Fibroblast of peridontal ligament (primary cell): ENCODE measurements around the gene MICOS13.

Experiments
- DNase-seq: peaks from one replicate; pipeline ENCODE4 v3.0.0-alpha.2; 2010; ENCODE audit errors: extremely low read depth

The MICOS13 gene

GRCh38 chr19:5667751-5668271 lies 12.5 kb downstream of the MICOS13 start:
- DNase-seq: no peak

- DNase-seq: no peak
These were observed 13.2 kb downstream of the MICOS13 start for GRCh38 chr19:5666921-5667610.

- peak; percentile 63 for DNase-seq
These were observed 14.4 kb downstream of the MICOS13 start for GRCh38 chr19:5665781-5666513.

DNA sequence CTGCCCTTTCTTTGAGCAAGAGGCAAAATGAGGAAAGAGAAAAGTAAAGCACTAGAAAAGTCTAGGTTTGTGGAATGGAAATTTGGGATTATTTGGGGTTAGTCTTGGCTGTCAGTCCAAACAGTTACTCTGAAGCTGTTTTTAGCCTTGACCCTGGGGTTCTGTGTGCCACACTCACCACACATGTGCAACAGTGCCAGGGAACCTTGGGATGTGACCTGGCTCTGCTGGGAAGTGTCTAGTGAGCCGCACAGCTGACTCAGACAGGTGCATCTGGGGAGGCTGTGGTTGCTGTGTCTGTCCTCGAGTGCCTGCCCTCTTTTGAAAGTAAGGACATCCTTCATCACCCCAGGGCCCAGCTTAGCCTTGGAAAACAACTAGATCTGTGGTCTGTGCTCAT lies 15.8 kb downstream of the MICOS13 start:
- no peak for DNase-seq

GRCh38 chr19:5663904-5664303 lies 16.4 kb downstream of the MICOS13 start:
- no peak for DNase-seq

GRCh38 chr19:5661483-5661882 lies 18.8 kb downstream of the MICOS13 start:
- no peak for DNase-seq

- no peak for DNase-seq
These were observed 24.9 kb downstream of the MICOS13 start for GRCh38 chr19:5655412-5655811.

- DNase-seq: no peak
These were observed 25.4 kb downstream of the MICOS13 start for GRCh38 chr19:5654931-5655330.

GRCh38 chr19:5652261-5652660 lies 28.1 kb downstream of the MICOS13 start:
- DNase-seq: no peak

DNA sequence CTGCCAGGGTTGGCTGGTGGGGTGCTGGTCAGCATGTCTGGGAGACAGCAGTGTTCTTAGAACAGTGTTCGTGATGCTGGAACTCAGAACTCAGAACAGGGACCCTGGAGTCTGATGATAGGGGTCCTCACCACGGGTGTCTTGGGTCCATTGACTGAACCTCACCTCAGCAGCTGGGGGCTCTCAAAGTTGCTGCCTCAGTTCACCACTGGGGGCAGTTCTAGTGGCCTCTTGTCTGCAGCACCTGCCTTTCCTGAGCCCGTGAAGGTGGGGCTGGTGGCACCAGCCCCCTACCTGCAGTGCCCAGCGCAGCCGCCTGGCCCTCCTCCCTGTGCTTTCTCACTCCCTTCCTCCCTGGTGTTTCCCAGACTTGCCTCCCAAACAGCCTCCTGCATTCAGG lies 29.0 kb downstream of the MICOS13 start:
- DNase-seq: no peak

DNA sequence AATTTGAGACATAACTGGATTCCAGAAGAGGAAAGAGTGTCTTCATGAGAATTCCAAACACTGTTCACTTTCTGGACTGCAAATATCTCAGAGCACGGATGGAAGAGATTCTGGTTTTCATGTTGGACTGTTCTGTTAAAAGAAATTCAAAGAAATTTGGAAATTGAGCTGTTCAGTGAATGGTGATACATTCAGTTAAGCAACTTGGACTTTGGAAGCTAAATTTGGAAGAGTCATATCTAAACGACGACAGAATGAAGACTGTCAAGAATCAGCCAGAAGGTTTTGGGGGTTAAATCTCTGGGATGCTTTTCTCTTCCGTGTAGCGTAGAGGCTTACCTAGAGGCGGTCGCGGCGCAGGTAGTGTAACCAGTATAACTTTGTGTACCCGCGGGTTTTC lies 31.9 kb downstream of the MICOS13 start:
- DNase-seq: no peak

- DNase-seq: no peak
These were observed 33.6 kb downstream of the MICOS13 start for GRCh38 chr19:5646703-5647102.

- DNase-seq: no peak
These were observed 34.9 kb downstream of the MICOS13 start for GRCh38 chr19:5645409-5645808.

DNA sequence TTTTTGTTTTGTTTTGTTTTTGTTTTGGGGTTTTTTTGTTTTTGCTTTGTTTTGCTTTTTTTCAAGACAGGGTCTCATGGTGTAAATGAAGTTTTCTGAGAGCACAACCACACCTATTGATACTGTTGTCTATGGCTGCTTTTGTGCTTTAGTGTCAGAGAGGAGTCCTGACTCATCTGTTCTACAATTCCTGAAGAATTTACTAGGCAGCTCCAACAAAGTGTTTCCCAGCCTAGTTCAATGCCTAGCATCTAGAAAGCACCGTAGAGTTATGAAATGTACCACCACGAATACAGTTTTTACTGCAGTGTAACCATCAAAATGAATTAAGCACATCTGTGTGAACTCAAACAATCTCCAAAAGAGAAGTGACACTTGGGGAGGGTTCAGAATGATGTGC lies 36.3 kb downstream of the MICOS13 start:
- DNase-seq: no peak

- no peak for DNase-seq
These were observed 37.3 kb downstream of the MICOS13 start for GRCh38 chr19:5643060-5643459.

DNA sequence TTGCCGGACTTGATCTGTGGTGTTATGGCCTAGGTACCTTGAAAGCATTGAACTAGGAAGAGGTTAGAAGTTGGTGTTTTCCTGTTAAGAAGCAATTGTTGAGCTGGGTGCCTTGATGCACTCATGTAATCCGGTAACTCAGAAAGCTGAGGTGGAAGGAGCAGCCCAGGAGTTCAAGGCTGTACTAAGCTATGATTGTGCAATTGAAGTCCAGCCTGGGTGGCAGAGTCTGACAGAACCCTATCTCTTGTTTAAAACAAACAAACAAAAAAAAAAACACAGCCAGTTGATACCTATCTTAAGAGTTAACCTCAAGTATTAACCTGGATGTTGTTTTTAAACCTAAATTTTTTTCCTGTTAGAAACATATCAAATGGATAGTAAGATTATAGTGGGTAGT lies 38.1 kb downstream of the MICOS13 start:
- DNase-seq: no peak

- no peak for DNase-seq
These were observed 39.1 kb downstream of the MICOS13 start for GRCh38 chr19:5641171-5641570.

- peak; percentile 47 for DNase-seq
These were observed 42.3 kb downstream of the MICOS13 start for GRCh38 chr19:5637971-5638370.

- DNase-seq: no peak
These were observed 44.9 kb downstream of the MICOS13 start for GRCh38 chr19:5635427-5635826.

GRCh38 chr19:5632657-5633056 lies 47.7 kb downstream of the MICOS13 start:
- DNase-seq: no peak

DNA sequence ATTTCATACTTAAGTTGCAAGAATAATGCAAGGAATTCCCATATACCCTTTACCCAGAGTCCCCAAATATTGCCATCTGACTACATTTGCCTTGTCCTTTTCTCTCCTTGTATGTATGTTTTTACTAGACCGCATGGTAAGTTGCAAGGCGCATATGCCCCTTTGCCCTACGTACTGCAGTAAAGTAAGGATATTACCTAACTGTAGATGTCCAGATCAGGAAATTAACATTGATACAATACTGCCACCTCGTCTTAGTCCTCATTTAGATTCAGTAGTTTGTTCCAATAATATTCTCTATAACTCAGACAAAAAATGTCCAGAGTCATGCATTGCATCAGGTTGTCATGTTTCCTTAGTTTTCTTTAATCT lies 48.1 kb downstream of the MICOS13 start:
- DNase-seq: no peak

GRCh38 chr19:5631567-5632240 lies 48.6 kb downstream of the MICOS13 start:
- peak; percentile 48 for DNase-seq
